ENCODE results near the gene NELL1. TPM values are rescaled to one million over a fixed set of nuclear protein-coding genes. Genes with fewer than 3 reads are reported as not detected.

NELL1 gene
- total and polyA plus RNA-seq, 2 donors (not counting 1 experiment from before 2014, with no cell fraction given), result not detected

- no peaks in the 10 kb centered on the region for H3K36me3 ChIP-seq (ENCODE audit: control insufficient read depth, insufficient read depth, low read length)
- H2AFZ ChIP-seq (ENCODE audit: low read length), result no peak overlapping the region
- H3K4me3 ChIP-seq (replicated peaks in 1 of 4; ENCODE audit: control extremely low read depth in 1 of 4, insufficient read depth in 1 of 4, low read depth in 3 of 4, low read length in 4 of 4), result no peak overlapping the region
- H3K79me2 ChIP-seq (ENCODE audit: control insufficient read depth, insufficient read depth, low read length), result no peaks in the 10 kb centered on the region
- H3K27ac ChIP-seq (ENCODE audit: insufficient read depth, low read length), result no peak overlapping the region
- no peaks in the 10 kb centered on the region for H4K20me1 ChIP-seq (ENCODE audit: control insufficient read depth, extremely low read depth, insufficient read depth, low read length)
- no peaks in the 10 kb centered on the region for H3K27me3 ChIP-seq (ENCODE audit: control insufficient read depth, insufficient read depth, low read length)
- no peak overlapping the region for H3K9ac ChIP-seq (ENCODE audit: insufficient read depth, low read length)
- no peak overlapping the region for H3K4me2 ChIP-seq (ENCODE audit: extremely low read depth, insufficient read depth, low read length)
- DNase-seq (ENCODE audit: low read depth in 2 of 2), result no peak
- TF ChIP-seq CTCF (conservative IDR thresholded peaks at IDR 0.05 in 1 of 2, IDR thresholded peaks at IDR 0.05 in 1 of 2; ENCODE audit: low read depth in 1 of 2, low read length in 2 of 2) (no peak), EZH2 (IDR thresholded peaks at IDR 0.05; ENCODE audit: low read length, missing control alignments) (no peak)
- H3K9me3 ChIP-seq (ENCODE audit: control insufficient read depth, insufficient read depth, low read depth, low read length), result no peaks in the 10 kb centered on the region
- no peaks in the 10 kb centered on the region for H3K4me1 ChIP-seq (ENCODE audit: control insufficient read depth, extremely low read depth, insufficient read depth, low read length)
Observed at GRCh38 chr11:21105196-21105917, 436.0 kb downstream of the NELL1 start.

GRCh38 chr11:21109341-21109740, 440.0 kb downstream of the NELL1 start:
- H3K36me3 ChIP-seq (ENCODE audit: control insufficient read depth, insufficient read depth, low read length), result no peaks in the 10 kb centered on the region
- no peaks in the 10 kb centered on the region for H4K20me1 ChIP-seq (ENCODE audit: control insufficient read depth, extremely low read depth, insufficient read depth, low read length)
- H3K4me1 ChIP-seq (ENCODE audit: control insufficient read depth, extremely low read depth, insufficient read depth, low read length), result no peaks in the 10 kb centered on the region
- H3K9ac ChIP-seq (ENCODE audit: insufficient read depth, low read length), result no peak overlapping the region
- no peaks in the 10 kb centered on the region for H3K9me3 ChIP-seq (ENCODE audit: control insufficient read depth, insufficient read depth, low read depth, low read length)
- H3K27ac ChIP-seq (ENCODE audit: insufficient read depth, low read length), result no peak overlapping the region
- no peaks in the 10 kb centered on the region for H3K79me2 ChIP-seq (ENCODE audit: control insufficient read depth, insufficient read depth, low read length)
- H3K4me2 ChIP-seq (ENCODE audit: extremely low read depth, insufficient read depth, low read length), result no peak overlapping the region
- TF ChIP-seq CTCF (conservative IDR thresholded peaks at IDR 0.05 in 1 of 2, IDR thresholded peaks at IDR 0.05 in 1 of 2; ENCODE audit: low read depth in 1 of 2, low read length in 2 of 2) (no peak), EZH2 (IDR thresholded peaks at IDR 0.05; ENCODE audit: low read length, missing control alignments) (no peak)
- H3K27me3 ChIP-seq (ENCODE audit: control insufficient read depth, insufficient read depth, low read length), result no peaks in the 10 kb centered on the region
- no peak overlapping the region for H2AFZ ChIP-seq (ENCODE audit: low read length)
- H3K4me3 ChIP-seq (replicated peaks in 1 of 4; ENCODE audit: control extremely low read depth in 1 of 4, insufficient read depth in 1 of 4, low read depth in 3 of 4, low read length in 4 of 4), result no peak overlapping the region
- no peak for DNase-seq (ENCODE audit: low read depth in 2 of 2)

- no peaks in the 10 kb centered on the region for H3K36me3 ChIP-seq (ENCODE audit: control insufficient read depth, insufficient read depth, low read length)
- H3K79me2 ChIP-seq (ENCODE audit: control insufficient read depth, insufficient read depth, low read length), result no peaks in the 10 kb centered on the region
- H3K4me1 ChIP-seq (ENCODE audit: control insufficient read depth, extremely low read depth, insufficient read depth, low read length), result no peaks in the 10 kb centered on the region
- H2AFZ ChIP-seq (ENCODE audit: low read length), result no peak overlapping the region
- H3K9me3 ChIP-seq (ENCODE audit: control insufficient read depth, insufficient read depth, low read depth, low read length), result no peaks in the 10 kb centered on the region
- H3K4me2 ChIP-seq (ENCODE audit: extremely low read depth, insufficient read depth, low read length), result no peak overlapping the region
- no peak for DNase-seq (ENCODE audit: low read depth in 2 of 2)
- no peak overlapping the region for H3K9ac ChIP-seq (ENCODE audit: insufficient read depth, low read length)
- H4K20me1 ChIP-seq (ENCODE audit: control insufficient read depth, extremely low read depth, insufficient read depth, low read length), result no peaks in the 10 kb centered on the region
- H3K4me3 ChIP-seq (replicated peaks in 1 of 4; ENCODE audit: control extremely low read depth in 1 of 4, insufficient read depth in 1 of 4, low read depth in 3 of 4, low read length in 4 of 4), result no peak overlapping the region
- no peak overlapping the region for H3K27ac ChIP-seq (ENCODE audit: insufficient read depth, low read length)
- no peak for TF ChIP-seq EZH2 (IDR thresholded peaks at IDR 0.05; ENCODE audit: low read length, missing control alignments)
- TF ChIP-seq CTCF (conservative IDR thresholded peaks at IDR 0.05 in 1 of 2, IDR thresholded peaks at IDR 0.05 in 1 of 2; ENCODE audit: low read depth in 1 of 2, low read length in 2 of 2), result no peak
- no peaks in the 10 kb centered on the region for H3K27me3 ChIP-seq (ENCODE audit: control insufficient read depth, insufficient read depth, low read length)
Observed at GRCh38 chr11:21110415-21110814, 441.0 kb downstream of the NELL1 start.
